Heart left ventricle (tissue), 16 donors: ENCODE results near the gene PRKN. TPM values are rescaled to one million over a fixed set of nuclear protein-coding genes. Genes with fewer than 3 reads are reported as not detected.
A peak's percentile ranks its signal among the peaks of the same experiment; 100 is the strongest.

Experiments used
- ATAC-seq, 4 donors: fragments of 200-7000 bp; cut with Tn5 transposase; one replicate each; pipeline ENCODE4 v1.9.1; 2020 to 2022; ENCODE audit warnings: moderate library complexity in 4 of 4, mild to moderate bottlenecking in 3 of 4, moderate number of reproducible peaks in 1 of 4
- DNase-seq, 5 donors: peaks; one replicate each; pipeline ENCODE4 v3.0.0-alpha.2; 2020
- H3K27ac ChIP-seq, 12 donors: fragments of 200-600 bp; sonication (generic) in 4 of 12; one replicate each; pipeline versions ENCODE4 v1.5.0 to v1.8.0; 2016 to 2022; ENCODE audit warnings: mild to moderate bottlenecking in 2 of 12
- H3K27me3 ChIP-seq, 9 donors: fragments of 200-600 bp; sonication (generic) in 2 of 9; one replicate each; pipeline versions ENCODE4 v1.5.1 to v1.8.0; 2016 to 2022; ENCODE audit warnings: mild to moderate bottlenecking in 3 of 9
- H3K36me3 ChIP-seq, 9 donors: fragments of 200-600 bp; sonication (generic) in 2 of 9; one replicate each; pipeline versions ENCODE4 v1.5.0 to v1.8.0; 2018 to 2022; ENCODE audit warnings: mild to moderate bottlenecking in 2 of 9
- H3K4me1 ChIP-seq, 12 donors: fragments of 200-600 bp; sonication (generic) in 4 of 12; one replicate each; pipeline versions ENCODE4 v1.5.0 to v1.8.0; 2016 to 2022; ENCODE audit warnings: mild to moderate bottlenecking in 3 of 12
- H3K4me3 ChIP-seq, 12 donors: fragments of 200-600 bp; sonication (generic) in 4 of 12; one replicate each; pipeline versions ENCODE4 v1.5.0 to v1.8.0; 2017 to 2022; ENCODE audit warnings: mild to moderate bottlenecking in 9 of 12, moderate library complexity in 4 of 12
- H3K9me3 ChIP-seq, 12 donors: fragments of 200-600 bp; sonication (generic) in 4 of 12; one replicate each; pipeline versions ENCODE4 v1.5.0 to v1.8.0; 2016 to 2022; ENCODE audit warnings: mild to moderate bottlenecking in 1 of 12
- POLR2A ChIP-seq, 2 donors: fragments of 450-650 bp; IDR thresholded peaks; one replicate each; pipeline ENCODE4 v1.6.1; 2017; ENCODE audit warnings: antibody characterized with exemption in 2 of 2, mild to moderate bottlenecking in 2 of 2, moderate library complexity in 2 of 2
- WGBS, 4 donors: extraction: QIAGEN DNeasy Blood & Tissue Kit in 2 of 4; methylation state at CpG; one replicate each; pipeline versions ENCODE4 v1.1.5 to v1.1.7; 2013 to 2018; 5-methylcytosine and 5-hydroxymethylcytosine counted together
- intact Hi-C, 10 donors: fragments of 100-400 bp; cut with DNase I; formaldehyde crosslinking; loops; one replicate each; pipeline versions ENCODE4 v1.11.1 to v1.14.2; 2022
- polyA plus RNA-seq, 2 donors: library from polyadenylated mRNA; stranded (reverse); fragments of 200-250 nt; gene quantifications; one replicate each; pipeline ENCODE4 v1.2.3, GENCODE V29; 2013
- total RNA-seq, 9 donors: library from RNA; depleted of rRNA in 2 of 9; stranded (reverse); fragments of >200 nt in 2 of 9; fragmentation: NEBNext Ultra II Directional in 3 of 9; extraction: Animal tissue kit (Norgen Biotek cat#: 25700) in 3 of 9; gene quantifications; one replicate each; pipeline versions ENCODE4 v1.1.0 to v1.2.4, GENCODE V29; 2016 to 2023
- TF ChIP-seq, protein P1 (sequence below), 12 donors: fragments of 200-600 bp; sonication (generic) in 4 of 12; IDR thresholded peaks; one replicate each; pipeline versions ENCODE4 v1.5.0 to v1.8.0; 2018 to 2022; ENCODE audit warnings: antibody characterized with exemption in 12 of 12, mild to moderate bottlenecking in 5 of 12
- donor health status: ischemic (EF 13 %, LVEDD 7.1; RV severe dilation, severe dysfunction).
- donor health status: healthy with polysubstance abuse.
- donor health status: DM: no; HTN: yes; CAD: no.
- donor health status: DM: no; HTN: no; CAD: no.
- donor health status: ischemic (EF 25% LVEDD 6.9; RV normal size, moderate dysfunction).
- donor health status: ischemic (EF 25% LVEDD 5.7; RV mildly dilated, moderate dysfunction).
- donor health status: healthy.
- donor health status: DM: yes; HTN: yes; CAD: no.
- donor health status: ischemic (EF 35%, LVEDD 5.7; RV mildly dilated, moderate dysfunction).
- donor health status: nonischemic (EF 11% LVEDD 7.7; RV severe dilation, severe dysfunction).
- donor health status: DM: yes; HTN: yes; CAD: no.
- donor health status: PGD.
- donor health status: ischemic (EF 29% LVEDD 5.4; RV normal size, mild dysfunction).
- donor health status: nonischemic (EF 23%, LVEDD 6.1; RV moderate dilation, normal function).

The PRKN gene
- total and polyA plus RNA-seq, 11 donors: 3.4 to 32.5 (median 21.2) TPM

GRCh38 chr6:161637658-161638057, 1089.9 kb downstream of the PRKN start:
- no peak for TF ChIP-seq POLR2A (IDR thresholded peaks at IDR 0.05)
- TF ChIP-seq, protein P1, sequence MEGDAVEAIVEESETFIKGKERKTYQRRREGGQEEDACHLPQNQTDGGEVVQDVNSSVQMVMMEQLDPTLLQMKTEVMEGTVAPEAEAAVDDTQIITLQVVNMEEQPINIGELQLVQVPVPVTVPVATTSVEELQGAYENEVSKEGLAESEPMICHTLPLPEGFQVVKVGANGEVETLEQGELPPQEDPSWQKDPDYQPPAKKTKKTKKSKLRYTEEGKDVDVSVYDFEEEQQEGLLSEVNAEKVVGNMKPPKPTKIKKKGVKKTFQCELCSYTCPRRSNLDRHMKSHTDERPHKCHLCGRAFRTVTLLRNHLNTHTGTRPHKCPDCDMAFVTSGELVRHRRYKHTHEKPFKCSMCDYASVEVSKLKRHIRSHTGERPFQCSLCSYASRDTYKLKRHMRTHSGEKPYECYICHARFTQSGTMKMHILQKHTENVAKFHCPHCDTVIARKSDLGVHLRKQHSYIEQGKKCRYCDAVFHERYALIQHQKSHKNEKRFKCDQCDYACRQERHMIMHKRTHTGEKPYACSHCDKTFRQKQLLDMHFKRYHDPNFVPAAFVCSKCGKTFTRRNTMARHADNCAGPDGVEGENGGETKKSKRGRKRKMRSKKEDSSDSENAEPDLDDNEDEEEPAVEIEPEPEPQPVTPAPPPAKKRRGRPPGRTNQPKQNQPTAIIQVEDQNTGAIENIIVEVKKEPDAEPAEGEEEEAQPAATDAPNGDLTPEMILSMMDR (IDR thresholded peaks at IDR 0.05): no peak
- intact Hi-C loops: no loop called here
- 77 to 94% (median 87%) methylated on average over 1 of the region's 1 CpG for WGBS, 4 donors
- no peak for ATAC-seq
- Histone ChIP-seq H3K27ac (no peak overlapping the region), H3K36me3 (no peaks in the 10 kb centered on the region), H3K4me1 (peaks cover 0 to 3% (median 0%) of the 10 kb centered on the region in 12 donors), H3K27me3 (no peaks in the 10 kb centered on the region), H3K9me3 (no peaks in the 10 kb centered on the region), H3K4me3 (no peak overlapping the region)
- no peak for DNase-seq

DNA sequence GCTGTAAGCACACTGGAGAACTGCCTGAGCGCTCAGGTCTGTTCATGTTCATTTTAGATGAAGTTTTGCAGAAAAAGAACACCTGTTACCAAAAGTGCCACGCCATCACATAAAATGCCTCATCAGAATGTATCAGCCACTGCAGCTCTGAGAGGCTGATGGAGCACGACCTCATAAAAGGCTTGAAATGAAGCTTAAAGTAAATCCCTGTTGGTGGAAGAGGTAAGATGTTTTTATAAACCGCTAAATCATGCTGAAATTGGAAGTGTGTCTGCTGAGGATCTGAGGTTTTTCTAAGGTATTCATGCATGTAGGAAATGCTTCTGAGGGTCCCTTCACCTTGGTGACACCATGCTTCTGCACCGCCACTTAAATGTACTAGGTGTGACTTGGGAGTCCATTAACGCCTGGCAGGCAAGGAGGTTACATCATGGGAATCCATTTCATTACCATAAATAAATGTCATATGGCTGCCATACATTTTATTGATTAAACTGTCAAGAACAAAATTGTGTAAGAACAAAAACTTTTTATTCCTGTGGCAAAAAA, 1090.6 kb downstream of the PRKN start:
- intact Hi-C loops: no loop called here
- Histone ChIP-seq H3K36me3 (no peaks in the 10 kb centered on the region), H3K9me3 (no peaks in the 10 kb centered on the region), H3K4me3 (no peak overlapping the region), H3K27me3 (no peaks in the 10 kb centered on the region), H3K27ac (no peak overlapping the region), H3K4me1 (peaks cover 0 to 7% (median 0%) of the 10 kb centered on the region in 12 donors)
- ATAC-seq: no peak
- no peak for DNase-seq
- WGBS, 4 donors: 91 to 95% (median 94%) methylated on average over 6 of the region's 6 CpGs
- TF ChIP-seq, protein P1 (IDR thresholded peaks at IDR 0.05): no peak
- TF ChIP-seq POLR2A (IDR thresholded peaks at IDR 0.05): no peak

DNA sequence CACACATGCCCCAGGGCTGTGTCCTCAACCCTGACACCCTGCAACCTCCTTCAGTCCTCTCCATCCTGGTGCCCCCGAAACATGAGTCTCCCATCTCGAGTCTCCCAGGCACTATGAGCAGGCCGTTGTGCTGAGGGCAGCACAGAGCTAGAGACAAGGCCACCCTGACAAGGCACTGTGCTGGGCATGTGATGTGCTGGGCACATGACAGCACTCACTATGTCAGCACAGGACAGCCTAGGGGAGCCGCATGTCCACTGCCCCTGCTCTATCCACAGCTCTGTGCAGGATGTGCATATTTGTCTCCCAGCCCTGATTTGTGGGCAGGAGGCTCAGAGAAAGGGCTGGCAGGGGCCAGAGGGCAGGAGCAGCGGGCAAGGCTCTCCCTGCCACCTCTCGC, 1091.6 kb downstream of the PRKN start:
- peak in 1 of 4 donors; percentile 26 for ATAC-seq
- no peak overlapping the region for H3K27ac ChIP-seq
- 77 to 90% (median 90%) methylated on average over 6 of the region's 6 CpGs for WGBS, 4 donors
- intact Hi-C loops: no loop called here
- H3K4me1 ChIP-seq: peaks cover 0 to 13% (median 3%) of the 10 kb centered on the region in 12 donors
- no peaks in the 10 kb centered on the region for H3K36me3 ChIP-seq
- DNase-seq: no peak
- no peak for TF ChIP-seq POLR2A (IDR thresholded peaks at IDR 0.05)
- TF ChIP-seq, protein P1 (IDR thresholded peaks at IDR 0.05): no peak
- H3K27me3 ChIP-seq: no peaks in the 10 kb centered on the region
- H3K4me3 ChIP-seq: no peak overlapping the region
- no peaks in the 10 kb centered on the region for H3K9me3 ChIP-seq

DNA sequence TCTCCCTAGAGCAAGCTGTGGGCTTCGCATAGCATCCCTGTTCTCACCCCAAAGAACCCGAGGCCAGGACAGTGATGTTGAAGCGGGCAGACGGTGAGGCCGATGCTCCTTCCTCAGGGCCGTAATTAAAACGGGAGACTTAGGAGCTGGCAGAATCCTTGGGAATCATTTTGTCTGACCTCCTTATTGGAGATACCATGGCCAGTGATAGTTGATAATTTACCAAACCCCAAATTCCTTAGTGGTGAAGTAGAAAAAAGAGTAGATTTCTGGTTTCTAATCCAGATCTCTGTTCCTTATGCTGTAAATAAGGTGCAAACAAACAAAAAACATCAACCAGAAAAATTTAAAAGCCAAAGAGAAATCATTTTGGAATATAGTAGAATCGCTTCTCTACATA, 1092.7 kb downstream of the PRKN start:
- DNase-seq (no peak), ATAC-seq (no peak)
- H3K27ac ChIP-seq: no peak overlapping the region
- WGBS, 4 donors: 93 to 96% (median 95%) methylated on average over 8 of the region's 8 CpGs
- peaks cover 0 to 17% (median 4%) of the 10 kb centered on the region in 12 donors for H3K4me1 ChIP-seq
- H3K4me3 ChIP-seq: no peak overlapping the region
- H3K27me3 ChIP-seq: no peaks in the 10 kb centered on the region
- TF ChIP-seq, protein P1 (IDR thresholded peaks at IDR 0.05): no peak
- no peak for TF ChIP-seq POLR2A (IDR thresholded peaks at IDR 0.05)
- no peaks in the 10 kb centered on the region for H3K36me3 ChIP-seq
- intact Hi-C loops: no loop called here
- H3K9me3 ChIP-seq: no peaks in the 10 kb centered on the region
